HG02763 (cell line): Measurements from ENCODE around the gene MAPT.
"Not testable (repeated sequence)": the region's sequence is repeated elsewhere in the genome, so short reads cannot be mapped to it uniquely, and the experiment has no call there.

ENCODE experiments used
- ATAC-seq: cut with Tn5 transposase; IDR thresholded peaks from one replicate; pipeline ENCODE4 v1.9.1; 2021; ENCODE audit warnings: mild to moderate bottlenecking, moderate library complexity; ENCODE audit not compliant: unreplicated experiment

MAPT gene

DNA sequence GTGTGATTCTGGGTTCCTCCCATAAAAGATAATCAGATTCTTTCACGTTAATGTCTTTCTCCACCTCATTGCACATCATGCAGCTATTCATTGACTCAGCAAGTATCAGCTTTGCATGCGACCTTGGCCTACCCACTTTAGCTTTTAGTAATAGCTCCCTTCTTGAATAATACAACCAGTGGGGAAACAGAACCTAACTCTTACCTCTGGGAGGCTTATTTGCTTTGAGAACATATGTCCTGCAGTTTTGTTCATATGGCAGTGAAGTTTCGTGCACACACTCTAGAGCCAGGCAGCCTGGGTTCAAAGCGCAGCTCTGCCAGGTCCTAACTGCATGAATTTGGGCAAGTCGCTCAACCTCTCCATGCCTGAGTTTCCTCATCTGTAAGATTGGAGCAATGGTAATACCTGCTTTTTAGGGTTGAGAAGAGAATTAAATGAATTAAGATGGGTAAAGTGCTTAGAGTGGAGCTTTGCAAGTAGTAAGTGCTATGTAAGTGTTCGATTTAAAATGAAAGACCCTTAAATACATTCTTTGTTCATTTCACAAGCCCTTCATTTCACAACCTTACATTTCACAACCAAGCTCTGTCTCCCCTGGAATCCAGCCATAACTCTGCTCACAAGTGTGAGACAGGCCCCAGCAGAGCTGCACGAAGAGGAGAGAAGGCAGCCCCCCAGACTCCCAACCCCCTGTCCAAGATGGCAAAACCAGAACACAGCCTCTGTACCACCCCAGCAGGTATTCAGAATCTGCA, 29.3 kb downstream of the MAPT start:
- no peak for ATAC-seq

GRCh38 chr17:45924332-45924820, 30.0 kb downstream of the MAPT start:
- no peak for ATAC-seq

DNA sequence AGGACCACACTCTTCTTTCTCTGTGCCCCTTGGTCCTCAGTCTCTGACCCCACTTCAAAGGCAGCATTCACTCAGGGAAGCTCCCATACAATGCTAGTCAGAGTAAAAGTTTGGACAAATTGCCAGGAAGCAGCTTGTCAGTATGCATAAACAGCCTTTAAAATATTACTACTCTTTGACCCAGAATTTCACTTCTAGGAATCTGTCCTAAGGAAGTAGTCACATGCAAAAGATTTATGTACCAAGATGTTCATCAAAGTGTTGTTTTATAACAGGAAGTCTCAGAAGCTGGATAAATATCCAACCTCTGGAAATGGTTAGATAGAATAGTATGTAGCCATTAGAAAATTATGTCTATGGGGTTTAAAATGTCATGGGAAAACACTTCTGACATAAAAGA, 31.0 kb downstream of the MAPT start:
- ATAC-seq, result no peak

DNA sequence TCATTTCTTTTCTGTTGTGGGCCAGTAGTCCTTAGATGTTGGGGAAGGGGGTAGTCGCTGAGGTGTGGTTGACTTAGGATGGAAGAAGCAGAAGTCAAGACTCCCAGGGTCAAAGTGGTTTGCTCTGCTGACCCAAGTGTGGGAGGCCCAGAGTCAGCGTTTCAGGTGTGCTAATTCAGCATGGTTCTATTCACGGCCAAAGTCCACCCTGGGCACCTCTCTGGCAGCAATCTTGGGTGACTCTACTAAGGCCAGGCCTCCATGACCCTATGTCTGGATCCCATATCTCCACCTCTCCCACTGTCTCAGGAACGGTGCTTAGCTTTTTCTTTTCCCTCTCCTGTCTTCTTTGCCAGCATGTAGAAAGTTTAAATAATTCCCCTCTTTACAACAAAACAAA, 32.9 kb downstream of the MAPT start:
- no peak for ATAC-seq

DNA sequence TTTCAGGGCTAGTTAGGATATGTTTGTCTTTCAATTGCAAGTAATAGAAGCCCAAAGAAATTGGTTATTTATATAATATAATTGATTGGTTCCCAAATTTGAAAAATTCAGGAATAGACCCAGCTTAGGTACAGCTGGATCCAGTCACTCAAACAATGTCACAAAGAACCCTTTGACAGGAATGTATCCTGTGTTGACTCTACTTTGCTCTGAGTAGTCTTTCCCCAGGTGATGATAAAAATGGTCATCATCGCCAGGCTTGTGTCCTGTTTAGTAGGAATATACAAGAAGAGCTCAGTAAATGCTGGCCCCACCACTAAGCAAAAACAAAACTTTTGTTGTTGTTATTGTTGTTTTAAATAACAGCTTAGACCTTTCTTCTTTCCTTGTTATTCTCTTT, 35.0 kb downstream of the MAPT start:
- ATAC-seq, result no peak

DNA sequence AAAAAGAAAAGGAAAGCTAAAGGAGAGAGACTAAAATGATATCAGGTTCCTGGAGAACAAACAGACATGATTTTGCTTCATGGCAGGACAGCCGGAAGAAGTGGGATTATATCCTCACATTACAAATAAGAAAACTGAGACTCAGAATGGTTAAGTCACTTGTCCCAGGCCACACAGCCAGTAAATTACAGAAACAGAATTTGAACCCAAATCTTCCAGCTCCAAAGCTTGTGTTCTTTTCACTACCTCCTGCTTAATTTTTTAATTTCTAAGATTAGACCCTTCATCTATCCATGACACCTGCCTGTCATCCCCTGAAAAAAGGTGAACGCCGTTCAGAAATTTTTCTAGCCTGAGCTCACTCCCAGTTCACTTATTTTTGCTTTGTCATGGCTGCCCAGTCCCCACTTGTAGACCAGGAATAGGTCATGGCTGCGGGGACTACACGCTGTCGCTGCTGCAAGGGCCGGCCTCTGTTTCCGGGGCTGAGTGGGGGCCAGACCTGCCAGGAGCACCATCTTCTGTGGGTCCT, 36.1 kb downstream of the MAPT start:
- no peak for ATAC-seq

DNA sequence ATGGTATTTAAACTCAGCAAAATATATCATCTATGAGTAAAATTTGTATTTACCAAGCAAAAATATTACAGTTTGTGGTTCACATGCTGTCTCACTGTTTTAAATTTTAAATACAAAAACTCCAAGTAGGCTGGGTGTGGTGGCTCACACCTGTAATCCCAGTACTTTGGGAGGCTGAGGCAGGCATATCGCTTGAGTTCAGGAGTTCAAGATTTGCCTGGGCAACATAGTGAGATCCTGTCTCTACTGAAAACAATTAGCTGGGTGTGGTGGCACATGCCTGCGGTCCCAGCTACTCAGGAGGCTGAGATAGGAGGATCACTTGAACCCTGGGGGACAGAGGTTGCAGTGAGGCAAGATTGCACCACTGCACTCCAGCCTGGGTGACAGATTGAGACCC, 37.3 kb downstream of the MAPT start:
- ATAC-seq, result no peak

GRCh38 chr17:45934044-45934979, 40.0 kb downstream of the MAPT start:
- ATAC-seq, result no peak

- no peak for ATAC-seq
These were observed 40.9 kb downstream of the MAPT start for GRCh38 chr17:45935197-45935709.

DNA sequence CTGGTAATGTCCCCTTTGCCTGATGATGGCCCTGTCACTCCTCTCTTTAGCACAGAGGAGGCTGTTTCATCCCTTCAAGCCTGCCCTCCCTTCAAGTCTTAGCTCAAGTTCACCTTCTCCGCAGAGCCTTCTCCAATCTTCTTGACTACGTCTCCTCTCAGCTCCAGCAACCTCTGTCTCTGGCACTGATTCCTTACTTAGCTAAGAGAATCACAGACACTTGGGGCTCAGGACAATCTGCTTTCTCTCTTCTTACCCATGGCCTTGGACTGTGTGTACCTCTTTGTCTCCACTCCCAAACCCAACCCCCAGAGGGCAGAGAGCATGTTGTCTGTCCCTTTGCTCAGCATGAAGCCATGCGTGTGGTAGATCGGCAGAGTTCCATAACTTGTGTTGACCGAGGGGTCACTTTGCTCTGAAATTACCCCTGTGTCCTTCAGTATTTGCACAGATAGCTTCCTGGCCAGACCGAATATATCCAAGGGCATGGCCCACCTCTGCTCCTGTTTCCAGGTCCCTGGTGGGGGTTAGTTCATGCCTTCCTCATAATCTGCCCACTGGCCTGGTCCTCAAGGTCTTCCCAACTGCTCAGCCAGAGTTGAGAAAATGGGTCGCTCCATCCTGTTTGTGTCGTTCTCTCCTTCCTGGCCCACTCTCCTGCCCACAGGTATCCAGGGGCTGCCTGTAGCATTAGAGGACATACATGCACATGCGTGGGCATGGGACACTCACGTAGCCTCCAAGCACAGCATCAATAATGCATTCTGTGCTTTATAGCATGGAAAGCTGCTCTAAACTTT, 41.6 kb downstream of the MAPT start:
- no peak for ATAC-seq

DNA sequence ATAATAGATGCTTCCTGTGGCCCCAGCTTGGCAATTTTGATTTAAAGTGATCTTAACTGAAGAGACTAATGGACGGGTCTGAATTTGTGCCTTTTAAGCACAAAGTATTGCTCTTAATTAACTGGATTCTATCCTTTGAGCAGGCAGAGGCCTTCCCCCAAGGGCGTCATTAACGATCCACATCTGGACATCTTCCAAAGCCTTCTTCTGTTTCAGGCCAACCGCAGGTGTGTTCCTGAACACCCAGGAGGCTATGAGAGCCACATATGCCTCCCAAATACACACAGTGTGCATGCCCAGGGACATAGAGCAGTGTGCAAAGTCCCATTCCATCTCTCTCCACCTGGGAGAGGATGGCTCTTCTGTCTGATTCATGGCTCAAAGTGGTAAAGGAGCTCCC, 42.3 kb downstream of the MAPT start:
- no peak for ATAC-seq

DNA sequence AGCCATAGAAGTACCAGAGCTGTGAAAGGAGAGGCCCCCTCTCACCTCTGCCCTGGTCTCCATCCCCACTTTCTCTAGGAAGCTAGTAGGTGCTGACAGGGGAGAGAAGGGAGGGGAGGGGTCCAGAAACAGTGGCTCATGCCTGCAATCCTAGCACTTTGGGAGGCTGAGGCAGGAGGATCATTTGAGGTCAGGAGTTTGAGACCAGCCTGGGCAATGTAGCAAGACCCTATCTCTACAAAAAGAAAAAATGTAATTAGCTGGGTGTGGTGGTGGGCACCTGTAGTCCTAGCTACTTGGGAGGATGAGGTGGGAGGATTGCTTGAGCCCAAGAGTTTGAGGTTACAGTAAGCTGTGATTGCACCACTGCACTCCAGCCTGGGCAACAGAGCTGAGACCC, 42.8 kb downstream of the MAPT start:
- ATAC-seq, result not testable (repeated sequence)

DNA sequence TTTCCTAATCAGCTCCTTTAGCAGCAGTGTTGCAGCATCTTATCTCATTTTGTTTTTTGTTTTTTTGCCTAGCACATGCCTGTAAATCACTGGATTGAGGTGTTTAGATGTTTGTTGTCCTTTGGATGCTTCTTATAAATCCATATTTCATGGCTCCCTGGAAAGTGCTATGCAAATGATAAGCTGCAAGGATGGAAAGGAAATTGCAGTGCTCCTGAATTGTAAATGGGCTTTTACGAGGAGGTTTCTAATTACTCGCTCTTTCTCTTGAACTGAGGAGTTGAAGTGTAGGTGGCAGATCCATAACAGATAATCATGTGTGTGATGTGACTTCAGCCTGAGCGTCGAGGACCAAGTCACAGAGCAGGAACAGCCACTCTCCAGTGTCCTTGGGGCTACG, 45.0 kb downstream of the MAPT start:
- ATAC-seq, result no peak

- no peak for ATAC-seq
These were observed 45.9 kb downstream of the MAPT start for GRCh38 chr17:45940293-45940692.

- ATAC-seq, result no peak
These were observed 46.5 kb downstream of the MAPT start for GRCh38 chr17:45940826-45941225.

GRCh38 chr17:45941395-45941794, 47.0 kb downstream of the MAPT start:
- no peak for ATAC-seq

- ATAC-seq, result no peak
These were observed 47.9 kb downstream of the MAPT start for GRCh38 chr17:45942284-45942683.

GRCh38 chr17:45946841-45947256, 52.5 kb downstream of the MAPT start:
- no peak for ATAC-seq

DNA sequence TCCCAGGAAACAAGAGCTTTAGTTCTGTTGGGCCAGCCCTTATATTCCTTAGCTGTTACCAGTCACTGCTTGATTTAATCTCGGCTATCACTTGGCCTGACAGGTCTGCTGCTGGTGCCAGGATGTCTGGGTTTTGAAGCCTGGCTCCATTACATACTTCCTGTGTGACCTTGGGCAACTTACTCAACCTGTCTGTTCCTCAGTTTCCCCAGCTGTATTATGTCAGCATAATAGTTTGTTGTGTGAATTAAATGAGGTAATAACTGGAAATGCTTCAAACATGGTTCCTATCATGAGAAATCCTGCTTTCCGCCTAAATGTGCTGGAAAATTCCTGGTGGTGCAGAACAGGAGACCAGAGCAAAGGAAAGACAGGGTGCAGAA, 54.1 kb downstream of the MAPT start:
- no peak for ATAC-seq

DNA sequence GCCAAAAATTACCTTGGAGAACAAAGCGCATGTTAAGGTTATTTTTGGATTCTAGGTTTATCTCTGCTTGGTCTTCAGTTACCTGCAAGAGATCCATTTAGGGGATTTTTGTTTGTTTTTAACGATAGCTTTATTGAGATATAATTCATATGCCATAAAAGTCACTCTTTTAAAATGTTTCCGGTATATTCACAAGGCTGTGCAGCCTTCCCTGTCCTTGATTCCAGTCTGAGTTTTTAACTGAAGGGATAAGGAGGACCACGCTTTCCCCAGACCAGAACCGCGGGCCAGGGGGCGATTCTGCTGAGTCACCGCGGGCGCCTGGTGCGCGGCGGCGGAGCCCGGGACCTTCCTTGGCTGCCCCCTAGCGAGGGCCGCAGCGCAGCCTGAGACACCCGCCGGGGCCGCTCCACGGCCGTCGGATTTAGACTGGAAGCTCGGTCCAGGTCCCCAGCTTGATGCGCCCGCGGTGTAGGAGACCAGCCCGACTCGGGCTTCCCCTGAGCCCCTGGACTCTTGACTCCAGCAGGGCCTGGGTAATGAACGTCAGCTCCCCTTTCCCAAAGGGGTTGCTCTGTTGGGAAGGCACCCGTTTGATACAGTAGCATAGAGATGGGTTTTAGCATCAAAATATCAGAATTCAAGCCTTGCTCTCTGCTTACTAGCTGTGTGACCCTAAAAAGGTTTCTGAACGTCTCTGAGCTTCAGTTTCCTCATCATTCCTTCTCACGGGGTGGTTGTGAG, 54.7 kb downstream of the MAPT start:
- ATAC-seq, result peak; percentile 57
